ENCODE data around the gene RREB1.

DNA sequence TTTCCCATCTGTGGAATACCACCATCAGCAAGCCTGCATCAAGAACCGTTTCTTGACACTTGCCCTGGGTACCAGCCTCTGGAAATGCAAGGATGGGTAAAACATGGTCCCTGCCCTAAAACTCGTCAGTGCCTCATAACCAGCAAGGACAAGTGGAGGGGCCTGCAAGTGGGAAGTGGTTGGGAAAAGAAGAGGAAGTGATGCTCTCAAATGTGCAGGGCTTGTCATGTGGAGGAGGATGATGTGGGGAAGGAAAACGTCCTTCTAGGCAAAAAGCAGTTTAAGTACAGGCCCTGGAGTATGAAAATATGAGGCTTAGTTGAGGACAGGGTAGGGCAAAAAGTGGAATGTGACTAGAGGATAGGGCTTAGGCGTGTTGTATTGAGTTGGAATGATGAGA, 19.0 kb downstream of the RREB1 start:
- TF ChIP-seq, protein P1, sequence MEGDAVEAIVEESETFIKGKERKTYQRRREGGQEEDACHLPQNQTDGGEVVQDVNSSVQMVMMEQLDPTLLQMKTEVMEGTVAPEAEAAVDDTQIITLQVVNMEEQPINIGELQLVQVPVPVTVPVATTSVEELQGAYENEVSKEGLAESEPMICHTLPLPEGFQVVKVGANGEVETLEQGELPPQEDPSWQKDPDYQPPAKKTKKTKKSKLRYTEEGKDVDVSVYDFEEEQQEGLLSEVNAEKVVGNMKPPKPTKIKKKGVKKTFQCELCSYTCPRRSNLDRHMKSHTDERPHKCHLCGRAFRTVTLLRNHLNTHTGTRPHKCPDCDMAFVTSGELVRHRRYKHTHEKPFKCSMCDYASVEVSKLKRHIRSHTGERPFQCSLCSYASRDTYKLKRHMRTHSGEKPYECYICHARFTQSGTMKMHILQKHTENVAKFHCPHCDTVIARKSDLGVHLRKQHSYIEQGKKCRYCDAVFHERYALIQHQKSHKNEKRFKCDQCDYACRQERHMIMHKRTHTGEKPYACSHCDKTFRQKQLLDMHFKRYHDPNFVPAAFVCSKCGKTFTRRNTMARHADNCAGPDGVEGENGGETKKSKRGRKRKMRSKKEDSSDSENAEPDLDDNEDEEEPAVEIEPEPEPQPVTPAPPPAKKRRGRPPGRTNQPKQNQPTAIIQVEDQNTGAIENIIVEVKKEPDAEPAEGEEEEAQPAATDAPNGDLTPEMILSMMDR (IDR thresholded peaks at IDR 0.05; ENCODE audit: insufficient read depth, low read length), result no peak
- TF ChIP-seq POLR2AphosphoS5 (IDR thresholded peaks at IDR 0.05; ENCODE audit: low read depth), result peak; percentile 72
- TF ChIP-seq, protein P2, sequence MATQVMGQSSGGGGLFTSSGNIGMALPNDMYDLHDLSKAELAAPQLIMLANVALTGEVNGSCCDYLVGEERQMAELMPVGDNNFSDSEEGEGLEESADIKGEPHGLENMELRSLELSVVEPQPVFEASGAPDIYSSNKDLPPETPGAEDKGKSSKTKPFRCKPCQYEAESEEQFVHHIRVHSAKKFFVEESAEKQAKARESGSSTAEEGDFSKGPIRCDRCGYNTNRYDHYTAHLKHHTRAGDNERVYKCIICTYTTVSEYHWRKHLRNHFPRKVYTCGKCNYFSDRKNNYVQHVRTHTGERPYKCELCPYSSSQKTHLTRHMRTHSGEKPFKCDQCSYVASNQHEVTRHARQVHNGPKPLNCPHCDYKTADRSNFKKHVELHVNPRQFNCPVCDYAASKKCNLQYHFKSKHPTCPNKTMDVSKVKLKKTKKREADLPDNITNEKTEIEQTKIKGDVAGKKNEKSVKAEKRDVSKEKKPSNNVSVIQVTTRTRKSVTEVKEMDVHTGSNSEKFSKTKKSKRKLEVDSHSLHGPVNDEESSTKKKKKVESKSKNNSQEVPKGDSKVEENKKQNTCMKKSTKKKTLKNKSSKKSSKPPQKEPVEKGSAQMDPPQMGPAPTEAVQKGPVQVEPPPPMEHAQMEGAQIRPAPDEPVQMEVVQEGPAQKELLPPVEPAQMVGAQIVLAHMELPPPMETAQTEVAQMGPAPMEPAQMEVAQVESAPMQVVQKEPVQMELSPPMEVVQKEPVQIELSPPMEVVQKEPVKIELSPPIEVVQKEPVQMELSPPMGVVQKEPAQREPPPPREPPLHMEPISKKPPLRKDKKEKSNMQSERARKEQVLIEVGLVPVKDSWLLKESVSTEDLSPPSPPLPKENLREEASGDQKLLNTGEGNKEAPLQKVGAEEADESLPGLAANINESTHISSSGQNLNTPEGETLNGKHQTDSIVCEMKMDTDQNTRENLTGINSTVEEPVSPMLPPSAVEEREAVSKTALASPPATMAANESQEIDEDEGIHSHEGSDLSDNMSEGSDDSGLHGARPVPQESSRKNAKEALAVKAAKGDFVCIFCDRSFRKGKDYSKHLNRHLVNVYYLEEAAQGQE (IDR thresholded peaks at IDR 0.05; ENCODE audit: insufficient replicate concordance, low read depth), result no peak
